ENCODE measurements around the gene ARL10.
A peak's percentile ranks its signal among the peaks of the same experiment; 100 is the strongest.

The ARL10 gene

GRCh38 chr5:176362233-176362490 is 3.1 kb upstream of the ARL10 start:
- no peak for DNase-seq

- no peak for DNase-seq
Observed at GRCh38 chr5:176364765-176365350, 429 bp upstream of the ARL10 start.

DNA sequence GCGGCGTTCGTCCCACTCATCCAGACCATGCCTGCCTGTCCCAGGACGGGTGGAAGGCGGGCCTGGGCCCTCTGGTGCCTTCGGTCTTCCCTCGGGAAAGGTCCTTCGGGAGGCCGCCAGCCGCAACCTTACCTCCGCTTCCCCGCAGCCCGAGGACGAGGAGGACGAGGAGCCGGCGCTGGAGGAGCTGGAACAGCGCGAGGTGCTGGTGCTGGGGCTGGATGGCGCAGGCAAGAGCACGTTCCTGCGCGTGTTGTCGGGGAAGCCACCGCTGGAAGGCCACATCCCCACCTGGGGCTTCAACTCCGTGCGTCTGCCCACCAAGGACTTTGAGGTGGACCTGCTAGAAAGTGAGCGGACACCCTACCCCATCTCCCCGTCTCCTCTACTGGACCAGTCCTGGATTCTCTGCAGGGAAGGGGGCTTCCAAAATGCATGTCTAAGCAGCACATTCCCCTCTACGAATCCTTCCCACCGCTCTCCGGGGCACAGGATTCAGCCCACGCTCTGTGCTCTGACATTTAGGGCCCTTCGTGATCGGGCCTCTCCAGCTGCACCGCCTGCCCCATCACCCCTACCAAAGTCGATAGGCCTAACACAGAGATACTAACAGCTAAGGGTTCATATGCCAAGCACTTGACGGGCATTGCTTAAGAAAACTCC is 1.1 kb downstream of the ARL10 start:
- no peak for DNase-seq

GRCh38 chr5:176368726-176369125 is 3.4 kb downstream of the ARL10 start:
- no peak for DNase-seq

DNA sequence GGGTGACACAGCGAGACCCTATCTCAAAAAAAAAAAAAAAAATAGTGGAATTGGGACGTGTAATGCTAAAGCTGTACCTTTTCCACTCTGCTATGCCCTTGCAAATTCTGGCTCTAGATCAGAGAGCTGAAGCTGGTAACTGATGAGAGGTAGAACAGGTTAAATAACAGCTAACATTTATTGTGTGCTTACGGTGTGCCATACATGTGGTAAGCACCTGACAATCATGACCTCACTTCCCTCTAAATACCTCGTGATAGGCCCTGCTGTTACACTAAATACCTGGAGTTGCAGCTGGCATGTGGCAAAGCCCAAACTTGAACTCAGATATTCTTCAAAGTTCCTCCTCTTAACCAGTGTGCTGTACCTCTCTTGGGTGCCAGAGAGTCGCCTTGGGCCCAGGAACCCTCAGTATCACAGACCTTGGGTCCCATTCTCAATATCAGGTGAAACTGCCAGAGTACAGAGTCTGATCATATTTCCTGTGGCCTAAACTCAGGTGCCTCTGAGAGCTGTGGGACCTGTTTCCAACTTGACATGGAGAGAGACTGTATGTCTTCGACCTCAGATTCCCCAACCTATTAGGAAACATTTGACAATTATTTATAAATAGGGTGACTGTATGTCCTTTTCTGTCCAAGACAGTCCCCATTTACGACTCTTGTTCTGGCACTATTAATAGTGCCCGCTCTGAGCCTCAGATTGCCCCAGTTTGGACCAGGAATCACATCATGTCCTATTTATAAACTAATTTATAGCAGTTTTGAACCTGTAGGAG is 4.8 kb downstream of the ARL10 start:
- no peak for DNase-seq

GRCh38 chr5:176371621-176372539 is 6.6 kb downstream of the ARL10 start:
- DNase-seq, result no peak

GRCh38 chr5:176373100-176373818 is 8.0 kb downstream of the ARL10 start:
- no peak for DNase-seq

GRCh38 chr5:176379881-176380280 is 14.6 kb downstream of the ARL10 start:
- no peak for DNase-seq

DNA sequence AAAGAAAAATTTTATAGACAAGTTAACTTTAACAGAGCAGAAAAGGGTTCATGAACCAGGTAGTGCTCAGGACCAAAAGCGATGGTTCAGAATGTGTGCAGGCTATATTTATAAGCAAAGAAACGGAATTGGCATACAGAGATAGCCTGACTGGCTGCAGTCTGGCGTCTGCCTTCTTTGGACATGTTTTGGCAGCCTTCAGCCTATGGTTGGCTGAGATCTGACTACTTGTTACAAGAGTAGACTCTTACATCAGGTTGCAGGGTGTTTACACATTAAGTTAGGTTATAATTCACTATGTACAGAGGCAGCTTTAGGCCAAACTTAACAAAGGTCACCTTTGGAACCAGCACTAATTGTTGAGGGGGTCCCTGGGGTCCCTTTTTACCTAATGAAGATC is 16.1 kb downstream of the ARL10 start:
- no peak for DNase-seq

DNA sequence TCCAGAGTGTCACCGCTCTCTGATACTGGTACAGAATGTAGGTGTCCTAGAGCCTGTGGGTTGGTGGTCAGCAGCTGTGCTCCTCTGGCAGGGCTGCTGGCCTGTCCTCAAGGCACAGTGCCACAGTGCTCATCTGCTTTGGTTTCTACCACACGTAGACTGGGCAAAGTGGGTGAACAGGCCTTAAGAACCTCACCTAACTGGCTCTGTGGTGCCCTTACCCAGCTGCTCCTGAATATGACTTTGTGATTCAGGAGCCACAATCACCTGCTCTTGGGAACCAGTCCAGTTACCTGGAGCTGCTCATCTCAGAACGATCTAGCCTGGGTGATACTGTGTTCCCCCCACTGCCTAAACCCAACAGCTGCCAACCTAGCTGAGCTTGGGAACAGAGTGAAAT is 16.7 kb downstream of the ARL10 start:
- DNase-seq, result no peak

DNA sequence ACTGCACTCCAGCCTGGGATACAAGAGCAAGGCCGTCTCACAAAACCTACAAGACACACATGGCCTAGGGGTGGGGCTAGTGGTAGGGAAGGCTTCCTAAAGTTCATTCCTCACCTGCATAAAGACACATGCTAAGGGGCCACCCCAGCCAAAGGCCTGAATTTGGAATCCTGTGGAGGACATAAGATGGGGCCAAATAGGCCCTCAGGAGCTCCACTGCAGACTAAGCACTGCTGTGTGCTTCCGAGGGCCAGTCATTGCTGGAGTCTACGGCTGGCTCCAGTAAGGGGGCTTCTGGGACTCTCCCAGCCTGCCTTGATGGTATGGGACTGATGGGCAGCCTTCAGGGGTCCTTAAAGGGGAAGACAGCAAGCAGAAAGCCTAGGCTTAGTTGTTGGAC is 17.4 kb downstream of the ARL10 start:
- no peak for DNase-seq

- DNase-seq, result no peak
Observed at GRCh38 chr5:176383248-176383905, 18.1 kb downstream of the ARL10 start.

GRCh38 chr5:176383961-176384360 is 18.7 kb downstream of the ARL10 start:
- DNase-seq, result no peak

DNA sequence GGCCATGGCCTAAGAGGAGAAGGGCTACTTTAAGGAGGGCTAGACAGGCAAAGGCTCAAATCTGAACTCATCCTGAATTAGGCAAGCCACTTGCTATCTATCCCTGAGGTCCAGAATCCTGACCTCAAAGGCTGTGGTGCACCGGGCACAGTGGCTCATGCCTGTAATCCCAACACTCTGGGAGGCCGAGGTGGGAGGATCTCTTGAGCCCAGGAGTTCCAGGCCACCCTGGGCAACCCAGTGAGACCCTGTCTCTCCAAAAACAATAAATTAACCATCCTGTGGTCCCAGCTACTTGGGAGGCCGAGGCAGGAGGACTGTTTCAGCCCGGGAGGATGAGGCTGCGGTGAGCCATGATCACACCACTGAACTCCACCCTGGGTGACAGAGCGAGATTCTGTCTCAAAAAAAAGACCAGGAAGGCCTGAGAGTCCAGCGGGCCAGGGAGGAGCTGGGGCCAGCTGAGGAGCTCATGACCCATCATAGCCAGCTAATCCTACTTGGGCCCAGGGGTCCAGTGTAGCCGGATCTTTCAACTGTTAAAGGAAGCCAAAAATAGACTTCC is 19.2 kb downstream of the ARL10 start:
- DNase-seq, result no peak

DNA sequence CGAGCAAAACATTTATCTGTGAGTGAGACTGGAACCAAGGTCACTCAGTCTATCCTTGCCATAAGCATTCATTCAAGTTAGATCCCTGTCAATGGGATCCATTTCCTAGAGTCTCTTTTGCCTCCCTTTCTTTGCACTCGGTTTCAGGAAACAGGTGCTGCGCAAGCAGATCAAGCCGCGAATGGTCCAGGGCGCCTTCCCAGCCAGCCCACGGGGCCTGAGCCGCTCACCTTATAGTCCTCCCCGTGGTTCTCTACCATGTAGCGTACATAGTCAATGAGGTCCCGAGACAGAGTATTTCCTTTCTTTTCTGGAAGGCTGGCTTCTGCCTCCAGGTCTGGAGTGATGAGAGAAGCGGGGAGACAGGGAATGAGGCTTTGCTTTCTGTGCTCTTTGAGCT is 19.7 kb downstream of the ARL10 start:
- DNase-seq, result no peak

DNA sequence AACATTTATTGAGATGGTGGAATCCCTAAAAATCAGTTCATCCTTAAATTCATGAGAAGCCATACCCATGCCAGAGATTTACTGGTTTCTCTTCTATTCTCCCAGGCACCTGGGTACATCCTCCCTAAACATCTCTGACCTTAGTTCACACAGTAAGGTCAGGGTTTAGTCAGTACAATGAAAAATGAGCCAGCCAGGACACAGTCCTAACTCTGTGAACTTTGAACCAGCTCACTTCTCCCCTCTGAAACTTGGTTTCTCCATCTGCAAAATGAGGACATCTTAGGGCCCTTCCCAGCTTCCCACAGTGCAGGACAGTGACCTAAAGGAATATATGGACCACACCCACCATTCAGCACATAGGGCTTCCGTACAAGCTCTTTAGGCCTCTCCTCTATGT is 21.2 kb downstream of the ARL10 start:
- DNase-seq, result no peak

DNA sequence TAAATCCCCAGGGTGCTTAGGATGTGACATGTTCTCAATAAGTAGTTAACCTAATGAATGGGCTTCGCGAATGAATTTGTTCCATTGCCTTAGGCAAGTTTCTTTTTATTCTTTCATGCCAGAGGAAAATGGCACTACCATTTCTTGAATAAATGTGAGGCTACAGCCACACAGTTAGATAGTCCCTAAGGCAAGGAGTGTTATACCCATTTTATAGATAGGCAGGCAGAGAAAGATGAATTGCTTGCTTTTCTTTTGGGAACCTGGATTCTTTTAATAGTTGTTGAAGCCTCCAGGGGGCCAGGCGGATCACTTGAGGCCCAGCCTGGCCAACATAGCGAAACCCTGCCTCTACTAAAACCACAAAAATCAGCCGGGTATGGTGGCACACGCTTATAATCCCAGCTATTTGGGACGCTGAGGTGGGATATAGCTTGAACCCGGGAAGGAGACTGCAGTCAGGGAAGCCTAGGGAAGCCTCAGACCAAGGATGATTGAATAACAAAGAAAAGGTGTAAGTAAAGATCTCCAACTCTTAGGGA is 22.2 kb downstream of the ARL10 start:
- no peak for DNase-seq

GRCh38 chr5:176388003-176388443 is 22.7 kb downstream of the ARL10 start:
- DNase-seq, result no peak

DNA sequence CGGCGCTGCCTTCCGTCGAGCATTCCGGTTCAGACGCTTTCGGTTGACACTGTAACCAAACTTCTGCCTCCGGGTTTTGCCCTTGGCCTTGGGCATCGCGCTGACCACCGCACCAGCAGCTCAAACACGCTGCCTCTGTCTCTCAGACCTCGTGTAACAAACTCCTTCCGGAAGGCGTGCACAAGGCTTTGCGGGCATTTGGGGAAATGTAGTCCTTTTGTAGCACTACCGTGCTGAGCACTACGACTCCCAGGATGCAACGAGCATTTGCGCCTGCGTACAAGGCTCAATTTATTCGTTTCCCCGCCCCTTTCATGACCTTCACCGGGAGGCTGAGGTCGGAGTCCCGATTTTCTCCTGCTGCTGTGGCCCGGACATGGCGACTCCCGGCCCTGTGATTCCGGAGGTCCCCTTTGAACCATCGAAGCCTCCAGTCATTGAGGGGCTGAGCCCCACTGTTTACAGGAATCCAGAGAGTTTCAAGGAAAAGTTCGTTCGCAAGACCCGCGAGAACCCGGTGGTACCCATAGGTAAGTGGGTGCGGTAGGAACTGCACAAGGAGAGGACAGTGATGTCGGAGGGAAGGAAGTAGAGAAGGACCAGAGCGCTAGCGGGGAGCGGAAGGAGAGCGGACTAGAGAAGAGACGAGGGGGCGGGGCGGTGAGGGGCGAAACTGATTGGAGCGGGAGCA is 23.3 kb downstream of the ARL10 start, which contains the start of the genes HIGD2A and NOP16:
Gene HIGD2A (plus strand): TSS at position 308 of the 691 bp plus-strand sequence. CDS start 69 bp downstream, at position 377.
Gene NOP16 (minus strand): TSS at position 155 of the 691 bp plus-strand sequence. CDS start 59 bp downstream, at position 96.
- DNase-seq, result peak; percentile 98

Data from activated CD8-positive, alpha-beta memory T cell treated with anti-CD3 and anti-CD28 coated beads, Interleukin-2, amount 50 U/mL, for 48 hours (primary cell).